Measurements from ENCODE around the gene CUL4A. TPM values are rescaled to one million over a fixed set of nuclear protein-coding genes. Genes with fewer than 3 reads are reported as not detected.

CUL4A gene
- total RNA-seq, 4 donors from 2014 or later: 95.6 to 221 (median 119) TPM

DNA sequence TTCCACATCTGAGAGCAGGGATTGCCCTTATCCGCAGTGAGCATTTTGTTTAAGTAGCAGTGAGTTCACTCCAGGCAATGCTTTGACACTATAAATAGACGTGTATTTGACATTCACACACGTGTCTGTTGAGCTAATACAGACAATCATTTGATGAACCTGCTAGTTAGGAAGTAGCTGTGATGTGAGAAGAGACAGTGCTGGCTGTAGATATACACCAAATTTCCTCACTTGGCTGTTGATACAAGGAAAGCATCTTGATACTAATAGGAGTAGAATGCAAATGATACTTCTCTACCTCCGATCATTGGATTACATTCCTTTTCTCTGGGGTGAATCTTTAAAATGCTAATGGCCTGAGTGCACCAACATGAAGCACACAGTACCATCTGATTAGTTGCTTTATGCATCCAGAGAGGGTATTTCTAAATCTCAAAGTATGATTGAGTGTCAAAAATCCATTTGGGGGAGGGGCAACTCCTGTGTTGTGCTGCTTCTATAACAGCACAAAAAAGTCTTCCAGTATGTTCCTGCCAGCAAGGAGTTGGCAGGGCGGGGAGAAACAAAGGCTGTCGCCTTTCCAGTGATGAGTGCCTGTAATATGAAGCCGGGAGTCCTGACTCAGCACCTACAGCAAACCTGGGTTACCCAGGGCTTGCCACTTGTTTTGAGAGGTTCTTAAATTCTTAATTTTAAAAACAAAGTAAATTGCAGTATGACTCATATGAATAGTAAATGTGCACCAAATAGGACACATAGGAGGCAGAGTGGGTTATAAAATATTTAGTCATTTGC, 7.0 kb downstream of the CUL4A start:
- H3K4me1 ChIP-seq: peaks cover 46% of the 10 kb centered on the region
- H3K27ac ChIP-seq: peak overlapping the region; percentile 6
- no peak overlapping the region for H3K4me3 ChIP-seq
- H3K9me3 ChIP-seq: no peaks in the 10 kb centered on the region
- TF ChIP-seq EP300 (IDR thresholded peaks at IDR 0.05) (no peak), POLR2AphosphoS5 (IDR thresholded peaks at IDR 0.05) (no peak)
- TF ChIP-seq, protein P1, sequence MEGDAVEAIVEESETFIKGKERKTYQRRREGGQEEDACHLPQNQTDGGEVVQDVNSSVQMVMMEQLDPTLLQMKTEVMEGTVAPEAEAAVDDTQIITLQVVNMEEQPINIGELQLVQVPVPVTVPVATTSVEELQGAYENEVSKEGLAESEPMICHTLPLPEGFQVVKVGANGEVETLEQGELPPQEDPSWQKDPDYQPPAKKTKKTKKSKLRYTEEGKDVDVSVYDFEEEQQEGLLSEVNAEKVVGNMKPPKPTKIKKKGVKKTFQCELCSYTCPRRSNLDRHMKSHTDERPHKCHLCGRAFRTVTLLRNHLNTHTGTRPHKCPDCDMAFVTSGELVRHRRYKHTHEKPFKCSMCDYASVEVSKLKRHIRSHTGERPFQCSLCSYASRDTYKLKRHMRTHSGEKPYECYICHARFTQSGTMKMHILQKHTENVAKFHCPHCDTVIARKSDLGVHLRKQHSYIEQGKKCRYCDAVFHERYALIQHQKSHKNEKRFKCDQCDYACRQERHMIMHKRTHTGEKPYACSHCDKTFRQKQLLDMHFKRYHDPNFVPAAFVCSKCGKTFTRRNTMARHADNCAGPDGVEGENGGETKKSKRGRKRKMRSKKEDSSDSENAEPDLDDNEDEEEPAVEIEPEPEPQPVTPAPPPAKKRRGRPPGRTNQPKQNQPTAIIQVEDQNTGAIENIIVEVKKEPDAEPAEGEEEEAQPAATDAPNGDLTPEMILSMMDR (IDR thresholded peaks at IDR 0.05): no peak
- 29% methylated on average over 7 of the region's 7 CpGs for WGBS
- peaks cover 13% of the 10 kb centered on the region for H3K36me3 ChIP-seq
- no peaks in the 10 kb centered on the region for H3K27me3 ChIP-seq
- DNase-seq (ENCODE audit: low spot score in 2 of 2): no peak

DNA sequence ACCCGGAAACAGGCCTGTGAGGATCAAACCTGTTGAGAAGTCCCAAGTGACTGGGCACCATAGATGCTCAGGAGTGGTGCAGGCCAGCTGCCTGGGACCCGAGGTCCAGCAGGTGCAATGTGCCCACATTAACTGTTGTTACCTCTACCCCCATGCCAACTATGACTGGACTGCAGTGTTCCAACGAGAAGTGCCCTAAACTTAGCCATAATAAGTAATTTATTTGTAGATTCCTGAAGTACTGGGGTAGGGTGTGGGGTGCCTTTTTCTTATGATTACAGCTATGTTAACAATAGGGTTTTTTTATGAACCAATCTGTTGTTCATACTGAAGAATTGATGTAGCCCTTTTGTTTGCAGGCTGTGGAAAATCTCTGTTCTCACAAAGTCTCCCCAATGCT, 9.2 kb downstream of the CUL4A start:
- no peak for DNase-seq (ENCODE audit: low spot score in 2 of 2)
- TF ChIP-seq POLR2A (IDR thresholded peaks at IDR 0.05) (no peak), POLR2AphosphoS5 (IDR thresholded peaks at IDR 0.05) (no peak), EP300 (IDR thresholded peaks at IDR 0.05) (no peak)
- TF ChIP-seq, protein P1 (IDR thresholded peaks at IDR 0.05): no peak
- Histone ChIP-seq H3K9me3 (no peaks in the 10 kb centered on the region), H3K27ac (no peak overlapping the region), H3K4me3 (no peak overlapping the region), H3K36me3 (peaks cover 30% of the 10 kb centered on the region), H3K27me3 (no peaks in the 10 kb centered on the region), H3K4me1 (peaks cover 33% of the 10 kb centered on the region)
- WGBS: 85% methylated on average over 3 of the region's 3 CpGs

DNA sequence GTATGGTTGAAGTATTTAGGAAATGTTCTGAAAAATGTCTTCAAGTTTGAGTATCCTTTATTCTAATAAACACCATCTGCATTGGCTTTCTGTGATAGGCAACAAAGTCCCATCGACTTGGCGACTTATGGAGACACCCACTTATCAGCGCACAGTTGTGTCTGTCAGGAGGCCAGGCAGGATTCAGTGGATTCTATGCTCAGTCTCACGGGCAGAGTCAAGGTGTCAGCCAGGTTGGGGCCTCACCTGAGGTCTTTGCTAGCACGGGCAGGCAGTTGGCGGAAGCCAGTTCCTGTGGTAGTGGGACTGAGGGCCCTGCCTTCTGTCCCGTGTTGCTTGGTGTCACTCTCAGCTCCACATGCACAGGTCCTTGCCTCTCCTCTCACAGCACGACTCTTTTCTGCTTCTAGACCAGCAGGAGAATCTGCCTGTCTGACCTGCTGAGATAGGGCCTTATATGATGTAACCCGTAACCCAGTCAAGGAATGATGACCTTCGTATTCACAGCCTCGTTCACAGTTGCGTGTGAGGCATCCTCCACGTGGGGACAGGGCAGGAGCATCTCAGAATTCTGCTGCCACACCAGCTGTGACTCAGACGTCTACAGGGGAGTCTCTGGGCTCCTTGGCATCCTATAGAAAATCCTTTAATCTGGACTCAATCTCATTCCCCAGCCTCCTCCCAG, 10.0 kb downstream of the CUL4A start:
- 83% methylated on average over 12 of the region's 14 CpGs for WGBS
- H3K9me3 ChIP-seq: no peaks in the 10 kb centered on the region
- H3K27me3 ChIP-seq: no peaks in the 10 kb centered on the region
- DNase-seq (ENCODE audit: low spot score in 2 of 2): no peak
- H3K36me3 ChIP-seq: peaks cover 38% of the 10 kb centered on the region
- H3K4me3 ChIP-seq: no peak overlapping the region
- H3K4me1 ChIP-seq: peaks cover 27% of the 10 kb centered on the region
- TF ChIP-seq, protein P1 (IDR thresholded peaks at IDR 0.05): no peak
- TF ChIP-seq EP300 (IDR thresholded peaks at IDR 0.05): no peak
- TF ChIP-seq POLR2A (IDR thresholded peaks at IDR 0.05): no peak
- TF ChIP-seq POLR2AphosphoS5 (IDR thresholded peaks at IDR 0.05): no peak
- H3K27ac ChIP-seq: no peak overlapping the region

DNA sequence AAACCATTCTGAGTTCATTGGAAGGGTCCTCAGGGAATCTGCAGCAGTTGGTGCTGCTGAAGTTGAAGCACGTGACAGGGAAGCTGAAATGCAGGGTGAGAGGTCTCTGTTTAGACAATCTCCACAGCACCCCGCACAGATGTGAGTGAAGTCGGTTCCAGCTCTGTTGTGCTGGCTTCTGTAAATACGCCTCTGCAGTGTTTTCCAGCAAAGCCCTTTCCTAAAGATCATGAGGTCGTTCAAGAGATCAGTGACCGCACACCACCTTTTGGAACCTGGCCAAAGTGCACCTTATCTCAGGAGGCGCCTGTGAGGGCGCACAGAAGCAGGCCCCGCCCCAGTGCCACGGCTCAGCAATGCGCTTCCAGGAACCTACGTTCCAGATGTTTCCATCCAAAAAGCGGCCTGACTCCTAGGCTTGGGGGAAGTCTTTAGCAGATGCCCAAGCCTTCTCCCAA, 10.8 kb downstream of the CUL4A start:
- DNase-seq (ENCODE audit: low spot score in 2 of 2): no peak
- H3K27me3 ChIP-seq: no peaks in the 10 kb centered on the region
- H3K4me1 ChIP-seq: peaks cover 22% of the 10 kb centered on the region
- no peaks in the 10 kb centered on the region for H3K9me3 ChIP-seq
- H3K27ac ChIP-seq: no peak overlapping the region
- WGBS: 93% methylated on average over 7 of the region's 13 CpGs
- H3K36me3 ChIP-seq: peaks cover 45% of the 10 kb centered on the region
- H3K4me3 ChIP-seq: no peak overlapping the region
- TF ChIP-seq, protein P1 (IDR thresholded peaks at IDR 0.05): no peak
- no peak for TF ChIP-seq POLR2AphosphoS5 (IDR thresholded peaks at IDR 0.05)
- no peak for TF ChIP-seq EP300 (IDR thresholded peaks at IDR 0.05)
- TF ChIP-seq POLR2A (IDR thresholded peaks at IDR 0.05): no peak

DNA sequence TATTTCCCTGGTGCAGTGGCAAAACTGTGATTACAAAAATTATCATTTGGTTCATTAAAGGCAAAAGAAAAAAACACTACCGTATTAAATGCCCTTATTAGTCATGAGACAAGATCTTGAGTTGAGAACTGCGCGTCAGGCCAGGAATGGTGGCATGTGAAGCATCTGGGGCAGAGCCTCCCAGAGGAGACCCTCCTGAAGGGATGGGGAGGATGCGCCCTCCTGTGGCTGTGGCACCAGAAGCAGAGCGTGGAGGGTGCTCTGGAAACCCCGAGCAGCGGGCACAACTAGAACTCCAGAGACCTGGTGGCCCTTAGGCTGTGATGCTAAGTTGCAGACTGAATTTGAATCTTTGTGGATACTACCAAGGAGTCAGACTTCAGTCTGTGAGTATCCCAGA, 11.5 kb downstream of the CUL4A start:
- WGBS: 80% methylated on average over 6 of the region's 7 CpGs
- Histone ChIP-seq H3K27ac (no peak overlapping the region), H3K9me3 (no peaks in the 10 kb centered on the region), H3K36me3 (peaks cover 52% of the 10 kb centered on the region), H3K4me1 (peaks cover 15% of the 10 kb centered on the region), H3K4me3 (no peak overlapping the region), H3K27me3 (no peaks in the 10 kb centered on the region)
- DNase-seq (ENCODE audit: low spot score in 2 of 2): no peak
- TF ChIP-seq POLR2A (IDR thresholded peaks at IDR 0.05) (no peak), EP300 (IDR thresholded peaks at IDR 0.05) (no peak)
